DLD1 (cell line): Measurements from ENCODE around the gene NEXMIF.
"Not testable (repeated sequence)": the region's sequence is repeated elsewhere in the genome, so short reads cannot be mapped to it uniquely, and the experiment has no call there.

Experiments
- in situ Hi-C: cut with HindIII; loops from 2 replicates; pipeline ENCODE4 v1.10.0; 2017; ENCODE audit warnings: low sequenced_read_pairs

Gene NEXMIF

DNA sequence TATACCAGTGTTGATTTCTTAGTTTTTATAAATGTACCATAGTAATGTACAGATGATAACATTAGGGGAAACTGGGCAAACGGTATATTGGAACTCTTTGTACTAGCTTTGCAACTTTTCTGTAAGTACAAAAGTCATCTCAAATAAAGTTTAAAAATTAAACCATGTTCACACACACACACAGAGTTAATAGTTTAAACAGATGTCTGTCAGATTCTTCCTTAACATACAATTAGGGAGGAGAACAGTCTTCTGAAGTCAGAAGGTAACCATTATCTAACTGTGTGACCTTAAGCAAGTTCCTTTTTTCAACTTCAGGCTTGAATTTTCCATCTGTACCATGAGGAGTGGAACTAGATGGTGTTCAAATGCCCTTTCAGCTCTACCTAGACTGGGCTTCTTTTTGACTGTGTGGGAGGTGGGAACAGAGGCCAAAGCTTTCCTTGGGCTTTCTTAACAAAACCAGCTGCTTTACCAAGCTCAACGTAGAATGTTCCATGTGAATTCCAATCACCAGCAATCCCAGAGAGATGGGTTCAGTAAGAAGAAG, 127.8 kb downstream of the NEXMIF start:
- in situ Hi-C loops: no loop called here

DNA sequence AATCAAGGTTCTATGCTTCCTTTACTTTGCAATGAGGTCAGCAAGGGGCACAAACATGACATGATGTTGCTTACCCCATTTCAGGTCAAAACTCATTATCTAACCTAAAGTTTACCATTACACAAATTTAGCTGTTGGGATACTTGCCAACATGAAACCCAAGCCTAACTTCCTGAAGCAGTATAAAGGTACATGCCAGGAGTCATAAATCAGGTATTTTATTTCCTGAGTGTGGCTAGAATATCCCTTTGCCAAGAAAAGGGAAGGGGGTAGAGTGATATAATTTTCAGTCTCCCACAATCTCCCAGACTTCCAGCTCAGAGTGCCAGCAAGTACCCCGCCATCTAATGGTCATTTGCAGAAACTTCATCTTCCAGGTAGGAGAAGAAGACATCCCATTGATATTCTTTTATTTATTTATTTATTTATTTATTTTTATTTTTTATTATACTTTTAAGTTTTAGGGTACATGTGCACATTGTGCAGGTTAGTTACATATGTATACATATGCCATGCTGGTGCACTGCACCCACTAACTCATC, 136.6 kb downstream of the NEXMIF start:
- in situ Hi-C loops: no loop called here

DNA sequence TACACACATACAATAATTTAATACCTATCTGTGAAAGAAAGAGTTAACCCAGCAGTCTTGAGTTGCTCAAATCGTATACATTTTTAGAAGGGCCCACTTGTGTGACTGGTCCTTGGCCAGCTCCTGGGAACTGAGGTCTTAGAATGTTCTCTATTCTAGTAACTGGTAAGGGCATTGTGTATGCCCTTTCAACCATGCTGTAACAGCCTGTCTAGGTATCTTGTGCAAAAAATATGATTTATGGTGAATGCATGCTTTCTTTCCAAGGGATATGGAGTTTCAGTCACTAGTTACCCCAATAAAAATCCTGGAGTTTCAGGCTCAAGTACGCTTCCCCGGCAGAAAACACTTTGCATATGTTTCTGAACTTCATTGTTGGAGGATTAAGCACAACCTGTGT, 140.6 kb downstream of the NEXMIF start:
- in situ Hi-C loops: no loop called here

DNA sequence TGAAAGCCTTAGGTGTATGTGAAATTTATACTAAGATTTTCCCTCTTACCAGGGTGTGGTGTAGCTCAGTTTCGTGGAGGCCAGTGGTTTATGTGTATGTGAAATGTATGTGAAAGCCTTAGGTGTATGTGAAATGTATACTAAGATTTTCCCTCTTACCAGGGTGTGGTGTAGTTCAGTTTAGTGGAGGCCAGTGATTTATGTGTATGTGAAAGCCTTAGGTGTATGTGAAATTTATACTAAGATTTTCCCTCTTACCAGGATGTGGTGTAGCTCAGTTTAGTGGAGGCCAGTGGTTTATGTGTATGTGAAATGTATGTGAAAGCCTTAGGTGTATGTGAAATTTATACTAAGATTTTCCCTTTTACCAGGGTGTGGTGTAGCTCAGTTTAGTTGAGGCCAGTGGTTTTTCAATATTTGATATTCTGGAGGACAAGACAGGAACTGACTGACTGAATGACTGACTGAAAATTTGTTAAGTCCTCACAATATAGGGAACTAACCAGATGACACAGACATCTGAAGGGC, 143.7 kb downstream of the NEXMIF start:
- in situ Hi-C loops: no loop called here

DNA sequence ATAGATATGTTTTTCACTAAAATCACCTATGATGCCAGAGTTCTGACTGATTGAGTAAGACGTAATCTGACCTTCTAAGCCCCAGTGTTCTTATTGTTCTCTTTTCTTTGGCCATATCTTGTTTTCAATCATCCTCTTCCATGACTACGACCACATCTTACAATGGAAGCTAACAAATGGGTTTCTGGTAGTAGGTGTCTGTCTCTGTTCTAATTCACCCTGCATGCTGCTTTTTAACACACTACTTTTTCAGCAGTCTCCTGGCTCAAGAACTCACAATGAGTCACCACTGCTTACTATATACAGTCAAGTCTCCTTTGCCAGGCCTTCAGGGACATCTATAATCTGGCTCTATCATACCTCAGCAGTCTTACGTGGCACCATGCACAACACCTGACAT, 146.1 kb downstream of the NEXMIF start:
- in situ Hi-C loops: no loop called here

DNA sequence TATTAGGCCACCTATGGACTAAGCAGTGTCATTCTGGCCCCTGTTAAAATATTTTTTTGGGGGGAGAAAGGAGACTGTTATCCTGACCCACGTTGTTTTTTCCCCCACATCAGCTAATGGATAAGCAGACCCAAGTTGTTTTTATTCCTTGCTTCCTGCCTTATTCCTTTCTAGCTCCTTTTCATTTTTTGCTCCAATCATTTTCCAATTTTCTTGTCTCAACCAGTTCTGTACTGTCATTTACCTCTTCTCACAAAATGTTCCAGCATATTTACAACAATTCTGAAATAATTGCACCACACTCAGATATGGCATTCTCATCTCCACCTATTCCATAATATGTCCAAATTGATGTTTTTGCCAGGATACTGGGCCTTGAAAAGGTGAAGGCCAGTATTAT, 150.3 kb downstream of the NEXMIF start:
- in situ Hi-C loops: no loop called here

DNA sequence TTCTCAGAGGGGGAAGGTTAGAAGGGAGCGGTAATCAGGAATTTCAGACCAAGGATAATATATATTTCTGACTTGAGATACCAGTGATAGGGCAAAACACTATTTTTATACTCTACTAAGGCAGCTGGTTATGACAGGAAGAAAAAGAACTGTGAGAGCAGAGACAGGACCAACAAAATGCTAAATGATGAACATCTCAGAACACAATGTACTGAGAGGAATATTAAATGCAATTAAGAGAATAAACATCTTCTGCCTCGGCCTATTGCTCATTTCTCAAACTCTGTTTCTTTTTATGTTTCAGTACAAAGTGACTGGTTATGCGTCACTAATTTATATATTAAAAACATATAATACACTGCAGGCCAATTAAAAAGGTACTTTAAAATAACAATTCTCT, 188.8 kb downstream of the NEXMIF start:
- in situ Hi-C loops: no loop called here

DNA sequence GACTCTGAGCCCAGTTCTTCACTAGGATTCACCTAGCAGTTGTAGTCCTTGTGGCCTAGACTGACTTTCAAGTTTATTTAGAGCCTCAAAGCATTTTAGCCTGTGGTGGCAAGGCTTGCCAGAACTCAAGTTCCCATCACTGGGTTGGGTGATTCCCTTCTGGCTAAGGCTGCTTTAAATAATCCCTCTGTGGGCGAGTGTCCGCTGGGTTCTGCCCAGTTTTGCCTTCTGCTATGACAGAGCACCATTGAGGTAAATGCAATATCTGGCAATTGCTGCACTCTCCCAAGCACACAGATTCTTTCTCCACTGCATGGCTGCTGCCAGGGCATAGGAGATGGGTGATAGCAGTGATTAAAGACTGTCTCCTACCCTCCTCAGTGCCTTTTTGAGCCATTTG, 220.0 kb downstream of the NEXMIF start:
- in situ Hi-C loops: no loop called here

DNA sequence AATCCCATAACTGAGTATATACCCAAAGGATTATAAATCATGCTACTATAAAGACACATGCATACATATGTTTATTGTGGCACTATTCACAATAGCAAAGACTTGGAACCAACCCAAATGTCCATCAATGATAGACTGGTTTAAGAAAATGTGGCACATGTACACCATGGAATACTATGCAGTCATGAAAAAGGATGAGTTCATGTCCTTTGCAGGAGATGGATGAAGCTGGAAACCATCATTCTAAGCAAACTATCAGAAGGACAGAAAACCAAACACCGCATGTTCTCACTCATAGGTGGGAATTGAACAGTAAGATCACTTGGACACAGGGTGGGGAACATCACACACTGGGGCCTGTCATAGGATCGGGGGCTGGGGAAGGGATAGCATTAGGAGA, 223.9 kb downstream of the NEXMIF start:
- in situ Hi-C loops: not testable (repeated sequence)

DNA sequence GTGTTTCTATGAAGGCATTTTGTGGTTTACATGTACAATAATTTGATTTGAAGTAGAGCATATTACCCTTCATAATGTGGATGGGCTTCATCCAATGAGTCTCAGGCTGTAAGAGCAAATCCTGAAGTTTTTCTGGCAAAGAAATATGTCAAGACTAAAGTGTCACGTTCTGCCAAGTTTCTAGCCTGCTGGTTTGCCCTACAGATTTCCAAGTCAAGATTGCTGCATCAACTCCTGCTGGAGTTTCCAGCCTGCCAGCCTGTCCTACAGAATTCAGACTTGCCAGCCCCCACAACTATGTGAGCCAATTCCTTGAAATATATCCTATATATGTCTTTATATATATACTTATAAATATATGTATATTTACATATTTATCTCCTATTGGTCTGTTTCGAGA, 240.8 kb downstream of the NEXMIF start:
- in situ Hi-C loops: no loop called here
